HG03521 (cell line): ENCODE measurements around the gene DHRS4L2.
A peak's percentile ranks its signal among the peaks of the same experiment; 100 is the strongest.
"Not testable (repeated sequence)": the region's sequence is repeated elsewhere in the genome, so short reads cannot be mapped to it uniquely, and the experiment has no call there.

Experiments used
- ATAC-seq: cut with Tn5 transposase; IDR thresholded peaks from one replicate; pipeline ENCODE4 v1.9.1; 2021; ENCODE audit warnings: mild to moderate bottlenecking, moderate library complexity; ENCODE audit not compliant: unreplicated experiment

Gene DHRS4L2

GRCh38 chr14:23970283-23970659 lies 18.5 kb upstream of the DHRS4L2 start:
- ATAC-seq, result not testable (repeated sequence)

DNA sequence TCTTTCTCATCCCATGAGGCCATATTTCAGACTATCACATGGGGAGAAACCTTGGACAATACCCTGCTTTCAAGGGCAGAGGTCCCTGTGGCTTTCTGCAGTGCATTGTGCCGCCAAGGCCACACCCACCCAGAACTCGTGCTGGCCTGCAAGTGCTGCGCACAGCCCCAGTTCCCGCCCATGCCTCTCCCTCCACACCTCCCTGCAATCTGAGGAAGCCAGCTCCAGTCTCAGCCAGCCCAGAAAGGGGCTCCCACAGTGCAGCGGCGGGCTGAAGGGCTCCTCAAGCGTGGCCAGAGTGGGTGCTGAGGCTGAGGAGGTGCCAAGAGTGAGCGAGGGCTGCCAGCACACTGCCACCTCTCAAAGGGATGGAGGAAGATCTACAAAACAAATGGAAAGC lies 15.6 kb upstream of the DHRS4L2 start:
- ATAC-seq, result not testable (repeated sequence)

GRCh38 chr14:23974041-23974440 lies 14.7 kb upstream of the DHRS4L2 start:
- ATAC-seq, result not testable (repeated sequence)

DNA sequence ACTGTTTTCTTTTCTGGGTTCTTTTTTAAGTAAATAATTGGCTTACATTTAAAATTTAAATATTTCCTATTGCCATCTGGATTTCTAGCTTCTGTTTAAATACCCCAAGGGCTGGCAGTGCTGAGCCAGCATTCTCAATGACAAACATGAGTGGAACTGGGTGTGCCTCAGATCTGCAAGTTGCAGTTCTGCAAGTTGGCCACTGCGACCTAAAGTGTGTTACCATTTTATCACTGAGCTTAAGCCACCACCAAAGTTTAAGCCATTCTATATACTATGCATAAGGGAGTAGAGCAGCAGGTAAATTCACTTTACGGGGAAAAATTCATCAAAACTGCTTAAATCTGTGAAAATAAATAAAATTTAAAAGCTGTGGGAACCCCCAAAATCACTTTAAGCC lies 11.5 kb upstream of the DHRS4L2 start:
- ATAC-seq, result not testable (repeated sequence)

DNA sequence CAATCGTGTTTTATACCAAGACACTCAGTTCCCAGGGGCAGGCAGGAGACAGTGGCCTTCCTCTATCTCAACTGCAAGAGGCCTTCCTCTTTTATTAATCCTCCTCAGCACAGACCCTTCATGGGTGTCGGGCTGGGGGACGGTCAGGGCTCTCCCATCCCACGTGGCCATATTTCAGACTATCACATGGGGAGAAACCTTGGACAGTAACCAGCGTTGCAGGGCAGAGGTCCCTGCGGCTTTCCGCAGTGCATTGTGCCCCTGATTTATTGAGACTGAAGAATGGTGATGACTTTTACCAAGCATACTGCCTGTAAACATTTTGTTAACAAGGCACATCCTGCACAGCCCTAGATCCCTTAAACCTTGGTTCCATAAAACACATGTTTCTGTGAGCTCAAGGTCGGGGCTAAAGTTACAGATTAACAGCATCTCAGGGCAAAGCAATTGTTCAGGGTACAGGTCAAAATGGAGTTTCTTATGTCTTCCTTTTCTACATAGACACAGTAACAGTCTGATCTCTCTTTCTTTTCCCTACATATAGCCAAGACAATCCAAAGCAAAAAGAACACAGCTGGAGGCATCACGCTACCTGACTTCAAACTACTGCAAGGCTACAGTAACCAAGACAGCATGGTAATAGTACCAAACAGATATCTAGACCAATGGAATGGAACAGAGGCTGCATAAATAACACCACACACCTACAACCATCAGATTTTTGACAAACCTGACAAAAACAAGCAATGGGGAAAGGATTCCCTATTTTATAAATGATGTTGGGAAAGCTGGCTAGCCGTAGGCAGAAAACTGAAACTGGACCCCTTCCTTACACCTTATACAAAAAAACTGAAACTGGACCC lies 6.5 kb upstream of the DHRS4L2 start:
- not testable (repeated sequence) for ATAC-seq

DNA sequence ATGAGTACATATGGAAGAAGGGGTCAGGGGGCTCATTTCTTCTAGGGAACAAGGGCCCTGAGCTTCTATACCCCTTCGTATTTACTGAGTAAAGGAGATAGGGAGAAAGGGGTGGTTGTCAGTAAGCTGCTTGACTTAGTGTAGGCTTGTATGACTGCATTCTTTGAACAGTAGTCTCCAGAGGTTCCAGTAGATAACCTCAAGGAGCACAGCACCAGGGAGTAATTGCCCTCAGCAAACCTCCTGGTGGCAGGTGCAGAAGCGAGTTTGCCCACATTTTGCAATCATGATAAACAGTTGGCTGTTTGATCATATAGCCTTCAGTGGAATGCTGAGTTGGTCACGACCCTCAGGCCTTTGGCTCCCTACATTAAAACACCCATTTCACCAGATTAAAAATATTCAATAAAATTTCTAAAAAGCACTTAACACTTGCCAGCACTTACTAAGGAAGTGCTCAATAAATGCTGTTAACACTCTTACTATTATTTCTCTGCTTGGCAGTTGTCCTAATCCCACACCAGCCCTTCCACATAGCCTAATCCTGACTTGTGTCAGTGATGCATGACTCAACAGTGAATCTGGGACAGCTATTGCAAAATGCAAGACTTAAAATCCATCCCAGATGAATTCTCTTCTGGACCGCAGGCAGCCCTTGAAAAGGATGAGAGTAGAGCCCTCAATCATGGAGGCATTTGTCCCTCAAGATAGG lies 3.7 kb upstream of the DHRS4L2 start:
- ATAC-seq, result no peak

DNA sequence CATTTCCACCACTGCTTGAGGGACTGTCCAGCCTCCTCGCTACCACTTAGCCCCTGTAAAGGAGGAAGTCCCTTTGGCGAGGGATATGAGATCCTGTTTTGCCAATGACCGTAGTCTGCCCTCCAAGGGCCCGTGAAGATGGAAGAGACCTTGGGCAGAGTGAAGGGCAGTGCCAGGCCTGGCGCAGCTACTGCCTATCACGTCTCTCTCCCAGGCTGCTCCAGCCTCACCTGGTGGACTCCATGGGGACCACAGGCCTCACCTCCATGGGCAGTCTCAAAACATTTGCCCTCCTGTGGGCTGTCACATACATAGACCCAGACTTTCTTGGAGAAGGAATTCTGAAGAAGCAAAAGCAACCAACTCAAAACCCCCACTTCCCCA lies 514 bp upstream of the DHRS4L2 start:
- ATAC-seq, result peak; percentile 15

DNA sequence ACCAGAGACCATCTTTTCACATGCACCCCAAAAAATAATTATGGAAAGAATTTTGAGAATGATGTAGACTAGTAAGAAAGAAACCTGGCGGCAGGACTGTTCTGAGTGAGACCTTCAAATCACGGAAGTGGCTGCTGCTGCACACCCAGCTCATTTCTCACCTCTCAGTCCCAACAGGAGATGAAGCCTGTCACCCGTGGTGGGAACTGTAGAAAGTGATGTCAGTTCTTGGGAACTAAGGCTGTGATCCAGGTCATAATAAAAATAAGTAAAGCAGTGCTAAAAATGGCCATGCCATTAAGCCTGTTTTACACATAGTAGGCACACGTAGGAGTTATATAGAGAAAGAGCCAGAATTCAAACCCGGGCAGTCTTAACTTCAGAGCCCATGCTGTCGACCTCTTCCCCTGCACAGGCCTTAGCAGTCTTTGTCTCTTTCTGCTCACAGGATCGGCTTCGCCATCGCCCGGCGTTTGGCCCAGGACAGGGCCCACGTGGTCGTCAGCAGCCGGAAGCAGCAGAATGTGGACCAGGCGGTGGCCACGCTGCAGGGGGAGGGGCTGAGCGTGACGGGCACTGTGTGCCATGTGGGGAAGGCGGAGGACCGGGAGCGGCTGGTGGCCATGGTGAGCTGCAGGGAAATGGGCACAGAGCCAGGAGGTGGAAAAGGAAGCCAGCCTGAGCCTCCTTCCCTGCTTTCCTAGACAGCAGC lies 1.2 kb downstream of the DHRS4L2 start:
- not testable (repeated sequence) for ATAC-seq

DNA sequence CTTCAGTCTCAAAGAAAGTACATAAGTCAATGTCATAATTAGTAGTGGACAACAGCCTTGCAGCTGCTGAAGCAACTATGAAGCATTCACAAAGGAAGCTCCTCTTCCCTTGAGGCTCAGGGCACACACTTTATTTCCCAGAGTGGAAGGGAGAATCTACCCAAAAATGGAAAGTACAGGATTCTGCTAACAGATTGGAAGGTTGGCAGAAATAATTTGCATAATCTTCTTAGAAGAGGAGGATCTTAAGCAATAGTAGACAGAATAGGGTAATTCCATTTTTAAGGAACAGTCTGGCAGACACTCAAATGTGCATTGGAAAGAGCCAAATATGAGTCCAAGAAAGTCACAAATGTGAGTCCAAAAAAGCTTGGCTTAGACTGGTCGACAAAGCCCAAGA lies 2.2 kb downstream of the DHRS4L2 start:
- not testable (repeated sequence) for ATAC-seq

DNA sequence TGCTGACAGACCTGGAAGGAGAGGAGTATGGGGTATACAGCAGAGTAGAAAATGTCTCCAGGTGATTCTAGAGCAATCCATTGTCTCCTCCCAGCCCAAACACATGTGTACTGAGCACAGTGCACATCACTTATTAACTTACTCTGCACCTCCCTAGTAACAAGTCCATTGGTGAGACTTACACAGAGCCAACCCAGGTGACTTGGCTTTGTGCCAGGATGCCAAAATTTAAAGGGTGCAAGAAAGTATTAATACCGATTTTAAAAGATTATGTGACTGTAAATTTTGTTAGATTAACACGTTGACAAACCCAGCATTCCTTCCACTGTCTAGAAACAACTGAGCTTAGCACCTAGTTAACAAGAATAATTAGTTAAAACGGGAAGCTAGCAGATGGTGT lies 4.3 kb downstream of the DHRS4L2 start:
- not testable (repeated sequence) for ATAC-seq

DNA sequence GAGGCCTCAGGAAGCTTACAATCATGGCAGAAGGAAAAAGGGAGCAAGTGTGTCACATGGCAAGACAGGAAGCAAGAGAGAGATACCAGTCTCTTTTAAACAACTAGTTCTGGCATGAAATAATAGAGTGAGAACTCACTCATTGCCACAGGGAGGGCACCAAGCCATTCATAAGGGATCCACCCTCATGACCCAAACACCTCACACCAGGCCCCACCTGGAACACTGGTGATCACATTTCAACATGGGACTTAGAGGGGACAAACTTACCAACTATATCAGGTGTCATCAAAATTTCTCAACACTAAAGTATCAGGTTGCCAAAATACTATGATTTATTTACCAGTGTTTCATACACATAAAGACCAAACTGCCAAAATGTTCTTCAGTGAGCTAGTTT lies 7.3 kb downstream of the DHRS4L2 start:
- not testable (repeated sequence) for ATAC-seq

- ATAC-seq, result not testable (repeated sequence)
Measured at GRCh38 chr14:23996825-23997224, 8.1 kb downstream of the DHRS4L2 start.

- ATAC-seq, result not testable (repeated sequence)
Measured at GRCh38 chr14:23999640-24000039, 10.9 kb downstream of the DHRS4L2 start.

DNA sequence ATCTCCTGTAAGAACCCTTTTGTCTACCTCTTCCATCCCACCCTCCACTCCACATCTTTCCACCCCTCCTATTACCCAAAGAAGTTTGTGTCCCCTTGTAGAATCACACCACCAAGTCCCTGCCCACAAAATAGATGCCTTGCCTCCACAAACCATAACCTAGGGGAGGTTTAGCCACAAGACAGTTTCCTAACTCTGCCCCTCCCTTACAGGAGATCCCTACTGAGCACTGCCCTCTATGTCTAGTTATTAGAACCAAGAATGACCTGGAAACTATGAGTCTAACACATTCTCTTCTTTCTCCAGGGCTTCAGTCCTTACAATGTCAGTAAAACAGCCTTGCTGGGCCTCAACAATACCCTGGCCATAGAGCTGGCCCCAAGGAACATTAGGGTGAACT lies 12.3 kb downstream of the DHRS4L2 start:
- not testable (repeated sequence) for ATAC-seq

- not testable (repeated sequence) for ATAC-seq
Measured at GRCh38 chr14:24001679-24002078, 12.9 kb downstream of the DHRS4L2 start.

DNA sequence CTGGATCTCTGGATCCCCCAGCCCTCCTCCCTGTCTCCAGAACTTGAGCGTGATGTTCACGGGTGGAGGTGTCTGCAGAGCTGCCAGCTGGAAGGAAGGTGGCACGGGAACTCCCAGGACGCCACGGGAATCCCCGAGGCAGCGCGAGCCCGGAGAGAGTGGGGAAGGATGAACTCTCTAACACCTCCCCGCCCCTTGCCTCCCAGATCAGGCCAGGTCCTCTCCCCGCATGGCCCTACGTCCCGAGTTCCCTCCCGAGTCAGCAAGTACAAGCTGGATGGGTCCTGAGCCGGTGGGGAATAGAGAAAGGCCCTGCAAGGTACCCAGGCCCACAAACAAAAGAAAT lies 17.7 kb downstream of the DHRS4L2 start:
- ATAC-seq, result not testable (repeated sequence)

DNA sequence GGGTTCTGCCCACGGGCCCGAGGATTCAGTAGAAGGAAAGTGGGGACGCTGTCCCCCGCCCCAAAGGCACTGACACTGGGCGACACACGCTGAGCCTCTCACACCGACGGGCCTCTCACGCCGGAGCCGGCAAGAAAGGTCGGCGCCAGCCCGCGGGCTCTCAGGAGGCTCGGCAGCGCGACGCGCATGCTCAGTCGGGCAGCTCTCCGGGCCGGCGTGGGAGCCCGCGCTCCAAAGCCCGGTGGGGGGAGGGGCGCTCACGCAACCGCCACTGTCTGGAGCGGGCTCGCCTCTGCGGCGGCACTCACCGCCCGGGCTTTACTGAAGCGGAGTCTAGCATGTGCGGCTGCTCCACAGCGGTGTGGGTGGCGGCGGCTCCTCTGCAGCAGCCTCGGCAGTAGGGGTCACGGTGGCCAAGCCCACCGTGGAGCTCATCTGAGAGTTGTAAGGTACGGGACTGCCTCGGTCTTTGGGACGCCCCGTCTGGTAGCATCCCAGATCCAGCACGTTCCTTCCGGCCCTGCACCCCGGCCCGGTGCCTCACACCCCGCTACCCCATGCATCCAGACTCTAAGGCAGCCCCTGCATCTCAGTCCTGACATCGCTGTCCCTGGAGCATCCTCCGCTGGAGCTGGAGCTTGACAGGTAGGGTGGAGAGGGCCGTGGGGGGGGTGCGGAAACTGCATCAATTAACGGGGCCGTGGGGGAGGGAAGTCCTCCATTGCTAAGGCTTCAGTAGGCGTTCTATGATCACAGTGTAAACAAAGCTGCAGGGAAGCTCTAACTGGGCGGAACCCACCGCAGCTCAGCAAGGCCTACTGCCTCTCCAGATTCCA lies 18.3 kb downstream of the DHRS4L2 start:
- ATAC-seq, result not testable (repeated sequence)

DNA sequence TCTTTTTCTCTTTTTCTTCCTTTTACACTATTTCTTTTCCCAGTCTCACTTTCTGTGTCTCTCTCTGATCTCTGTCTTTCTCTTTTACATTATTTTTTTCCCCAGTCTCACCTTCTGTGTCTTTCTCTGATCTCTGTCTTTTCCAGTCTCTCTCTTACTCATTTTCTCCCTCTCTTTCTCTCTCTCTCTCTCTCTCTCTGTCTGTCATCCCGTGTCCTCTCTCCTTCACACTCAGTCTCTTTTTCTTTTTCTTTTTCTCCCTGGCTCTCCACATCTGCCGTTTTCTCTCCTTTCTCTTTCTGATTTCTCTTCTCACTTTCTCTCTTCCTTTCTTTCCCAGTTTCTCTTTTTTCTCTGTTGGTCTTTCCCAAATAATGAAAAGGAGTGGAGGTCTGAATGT lies 22.3 kb downstream of the DHRS4L2 start:
- no peak for ATAC-seq

- not testable (repeated sequence) for ATAC-seq
Measured at GRCh38 chr14:24012726-24013273, 24.1 kb downstream of the DHRS4L2 start.
